Memory B cell (primary cell): Measurements from ENCODE around the gene RPS15.

ENCODE experiments used
- ATAC-seq: fragments of 150-1000 bp; cut with Tn5 transposase; 2 replicates; pipeline ENCODE4 v1.10.0; 2021; ENCODE audit warnings: low read depth, mild to moderate bottlenecking, moderate library complexity
- DNase-seq, 2 donors: peaks; one replicate each; pipeline ENCODE4 v3.0.0; 2022; ENCODE audit warnings: low spot score in 2 of 2
- H3K27ac Mint-ChIP-seq: one replicate; pipeline ENCODE4 v1.8.0; 2022; ENCODE audit warnings: mild to moderate bottlenecking, moderate library complexity, mixed read lengths
- H3K27me3 Mint-ChIP-seq: one replicate; pipeline ENCODE4 v1.8.0; 2022; ENCODE audit warnings: mixed read lengths
- H3K36me3 Mint-ChIP-seq: one replicate; pipeline ENCODE4 v1.8.0; 2022; ENCODE audit warnings: mild to moderate bottlenecking, mixed read lengths
- H3K4me1 Mint-ChIP-seq: one replicate; pipeline ENCODE4 v1.8.0; 2022; ENCODE audit warnings: mixed read lengths
- H3K4me3 Mint-ChIP-seq: one replicate; pipeline ENCODE4 v1.8.0; 2022; ENCODE audit warnings: mild to moderate bottlenecking, moderate library complexity, mixed read lengths
- H3K9me3 Mint-ChIP-seq: one replicate; pipeline ENCODE4 v1.8.0; 2022; ENCODE audit warnings: mixed read lengths

Gene RPS15

GRCh38 chr19:1445185-1445931 lies 7.2 kb downstream of the RPS15 start:
- no peaks in the 10 kb centered on the region for H3K9me3 Mint-ChIP-seq
- peak overlapping the region; percentile 80 for H3K4me3 Mint-ChIP-seq
- peak; percentile 82 to 89 for DNase-seq
- peak overlapping the region; percentile 72 for H3K27ac Mint-ChIP-seq
- peaks cover 10% of the 10 kb centered on the region for H3K4me1 Mint-ChIP-seq
- peaks cover 9% of the 10 kb centered on the region for H3K36me3 Mint-ChIP-seq
- ATAC-seq = peak; percentile 87
- peaks cover 15% of the 10 kb centered on the region for H3K27me3 Mint-ChIP-seq

GRCh38 chr19:1445932-1446712 lies 7.9 kb downstream of the RPS15 start:
- Mint-ChIP-seq H3K27ac (no peak overlapping the region), H3K36me3 (peaks cover 3% of the 10 kb centered on the region), H3K9me3 (no peaks in the 10 kb centered on the region), H3K4me1 (peaks cover 15% of the 10 kb centered on the region), H3K4me3 (peak overlapping the region; percentile 21), H3K27me3 (peaks cover 21% of the 10 kb centered on the region)
- no peak for ATAC-seq
- no peak for DNase-seq

GRCh38 chr19:1446713-1447481 lies 8.7 kb downstream of the RPS15 start:
- H3K36me3 Mint-ChIP-seq = peaks cover under 1% of the 10 kb centered on the region
- peaks cover 14% of the 10 kb centered on the region for H3K4me1 Mint-ChIP-seq
- peak overlapping the region; percentile 43 for H3K4me3 Mint-ChIP-seq
- no peaks in the 10 kb centered on the region for H3K9me3 Mint-ChIP-seq
- no peak for ATAC-seq
- H3K27ac Mint-ChIP-seq = peak overlapping the region; percentile 72
- peaks cover 23% of the 10 kb centered on the region for H3K27me3 Mint-ChIP-seq
- DNase-seq = no peak

DNA sequence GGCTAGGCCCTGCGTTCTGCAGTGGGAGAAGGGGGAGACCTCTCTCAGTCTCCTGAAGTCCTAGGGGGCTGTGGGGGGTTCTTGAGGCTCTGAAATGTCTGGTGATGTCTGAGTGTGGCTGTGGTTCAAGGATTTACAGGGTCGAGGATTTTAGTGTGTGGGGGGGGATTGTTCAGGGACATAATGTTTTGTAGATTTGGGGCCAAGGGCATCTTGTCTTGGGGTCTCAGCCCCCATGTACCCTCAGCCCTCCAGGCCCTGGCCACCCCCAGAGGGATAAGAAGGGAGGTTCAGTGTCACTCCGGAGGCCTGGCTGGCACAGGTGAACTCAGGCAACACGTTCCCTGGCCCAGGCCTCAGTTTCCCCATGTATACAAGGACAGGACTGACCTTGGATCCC lies 9.3 kb downstream of the RPS15 start:
- H3K4me3 Mint-ChIP-seq = peak overlapping the region; percentile 43
- H3K27ac Mint-ChIP-seq = peak overlapping the region; percentile 72
- no peaks in the 10 kb centered on the region for H3K9me3 Mint-ChIP-seq
- ATAC-seq = no peak
- no peak for DNase-seq
- no peaks in the 10 kb centered on the region for H3K36me3 Mint-ChIP-seq
- peaks cover 13% of the 10 kb centered on the region for H3K4me1 Mint-ChIP-seq
- peaks cover 24% of the 10 kb centered on the region for H3K27me3 Mint-ChIP-seq

DNA sequence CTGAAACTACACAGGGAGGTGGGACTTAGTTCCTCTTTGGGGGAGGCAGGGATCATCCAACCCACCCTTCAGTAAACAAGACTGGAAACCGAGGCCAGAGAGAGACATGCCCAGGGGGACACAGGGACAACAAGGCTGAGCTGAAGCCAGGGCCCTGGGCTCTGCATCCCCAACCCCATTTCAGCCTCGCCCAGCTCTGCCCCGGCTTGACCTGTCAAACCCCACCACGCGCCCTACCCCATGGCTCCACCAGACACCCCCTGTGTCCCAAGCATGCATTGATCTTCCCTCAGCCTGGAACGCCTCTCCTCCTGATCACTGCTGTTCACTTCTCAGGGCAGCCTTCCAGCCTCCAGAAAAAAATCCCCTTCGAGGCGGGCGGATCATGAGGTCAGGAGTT lies 9.7 kb downstream of the RPS15 start:
- DNase-seq (no peak), ATAC-seq (no peak)
- H3K27ac Mint-ChIP-seq = no peak overlapping the region
- H3K27me3 Mint-ChIP-seq = peaks cover 27% of the 10 kb centered on the region
- H3K4me1 Mint-ChIP-seq = peaks cover 13% of the 10 kb centered on the region
- no peak overlapping the region for H3K4me3 Mint-ChIP-seq
- H3K9me3 Mint-ChIP-seq = no peaks in the 10 kb centered on the region
- no peaks in the 10 kb centered on the region for H3K36me3 Mint-ChIP-seq

GRCh38 chr19:1449467-1450442 lies 11.6 kb downstream of the RPS15 start, which contains the start of gene APC2:
Gene APC2 (plus strand): TSS chr19:1450121. CDS start chr19:1453002, 2,881 bp downstream.
- DNase-seq (peak in 1 of 2 donors; percentile 19), ATAC-seq (no peak)
- Mint-ChIP-seq H3K27ac (peak within 1 kb of the TSS; percentile 32), H3K4me1 (peaks cover 15% of the 10 kb centered on the region), H3K36me3 (no peaks in the 10 kb centered on the region), H3K9me3 (no peaks in the 10 kb centered on the region), H3K27me3 (peaks cover 34% of the 10 kb centered on the region), H3K4me3 (peak within 1 kb of the TSS; percentile 30)

DNA sequence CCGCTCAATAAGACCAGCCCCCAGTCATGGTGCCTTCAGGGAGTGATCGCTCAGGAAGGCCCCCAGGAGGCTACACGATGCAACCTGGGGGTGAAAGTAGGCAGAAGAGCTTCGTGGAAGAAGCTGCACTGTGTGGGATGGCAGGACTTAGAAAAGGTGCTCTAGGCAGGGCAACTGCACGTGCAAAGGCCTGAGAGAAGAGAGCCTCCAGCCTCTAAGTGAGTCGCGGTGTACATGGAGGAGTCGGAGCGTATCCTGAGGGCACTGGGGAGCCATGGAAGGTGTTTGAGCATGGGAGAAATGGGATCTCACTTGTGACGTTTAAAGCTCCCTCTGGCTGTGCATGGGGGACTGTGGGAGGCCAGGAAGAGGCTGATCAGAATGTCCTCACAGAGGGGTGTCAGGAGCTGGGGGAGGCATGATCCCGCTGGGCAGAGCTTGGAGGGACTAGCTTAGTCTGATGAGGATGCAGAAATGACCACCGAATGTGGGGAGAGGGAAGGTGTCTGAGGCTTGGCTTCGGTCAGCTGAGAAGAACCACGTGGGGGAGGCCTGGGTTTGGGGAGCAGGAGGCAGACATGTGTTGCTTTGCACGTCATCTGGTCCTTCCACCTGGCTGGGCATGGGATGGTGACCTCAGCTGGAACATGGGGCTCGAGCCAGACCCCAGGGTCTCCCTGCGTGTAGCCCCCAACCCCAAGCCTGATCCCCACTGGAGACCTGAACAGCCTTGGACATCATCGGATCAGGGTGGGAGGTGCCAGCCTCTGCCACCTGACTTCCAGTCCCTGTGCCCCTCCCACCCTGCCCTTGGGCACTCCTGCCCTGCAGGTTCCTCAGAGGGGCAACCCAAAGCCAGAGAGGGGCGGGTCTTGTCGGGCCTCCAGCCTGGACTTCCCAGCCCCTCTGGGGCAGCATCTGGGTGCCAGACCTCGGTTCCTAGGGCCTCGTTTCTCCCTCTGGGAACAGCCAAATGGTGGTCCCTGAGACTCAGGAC lies 12.8 kb downstream of the RPS15 start:
- Mint-ChIP-seq H3K36me3 (peaks cover 4% of the 10 kb centered on the region), H3K4me3 (no peak overlapping the region), H3K27ac (no peak overlapping the region)

DNA sequence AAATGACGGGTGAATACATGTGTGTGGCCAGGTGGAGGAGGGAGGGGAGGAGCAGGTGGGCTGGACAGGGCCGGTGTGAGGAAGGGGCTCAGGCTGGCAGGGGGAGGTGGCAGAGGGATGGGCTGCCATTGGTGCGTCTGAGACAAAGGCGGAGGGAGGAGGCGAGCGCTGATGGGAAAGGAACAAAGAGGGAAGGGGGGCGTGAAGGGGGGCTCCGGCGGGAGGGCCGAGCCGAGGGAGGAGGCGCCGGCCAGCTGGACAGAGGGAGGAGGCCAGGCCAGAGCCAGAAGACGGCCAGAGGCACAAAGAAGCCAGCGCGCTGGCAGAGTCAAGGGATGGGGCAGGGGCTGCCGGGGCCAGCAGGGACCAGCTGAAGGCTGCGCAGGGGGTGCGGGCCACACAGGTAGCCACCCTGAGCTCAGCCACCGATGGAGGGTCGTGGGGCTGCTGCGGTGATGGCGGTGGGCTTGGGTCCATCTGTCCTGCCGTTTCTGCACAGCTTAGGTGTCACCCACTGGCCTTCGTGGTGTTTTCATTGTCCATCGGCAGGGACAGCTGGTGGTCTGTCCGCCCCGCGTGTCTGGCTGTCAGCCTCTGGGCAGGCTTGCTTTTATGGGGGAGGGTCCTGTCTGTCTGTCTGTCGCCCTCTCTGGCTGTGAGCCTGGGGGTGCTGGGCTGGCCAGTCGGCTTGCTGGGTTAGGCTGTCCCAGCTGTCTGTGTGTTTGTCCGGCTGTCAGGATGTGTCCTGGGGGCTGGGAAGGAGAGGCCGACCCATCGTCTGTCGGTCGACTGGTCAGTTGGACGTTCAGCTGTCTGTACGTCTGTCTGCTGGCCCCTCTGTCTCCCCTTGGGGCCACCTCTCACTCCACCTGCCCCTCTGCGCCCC lies 14.0 kb downstream of the RPS15 start:
- Mint-ChIP-seq H3K27me3 (peaks cover 37% of the 10 kb centered on the region), H3K9me3 (no peaks in the 10 kb centered on the region), H3K4me1 (peaks cover 25% of the 10 kb centered on the region), H3K27ac (no peak overlapping the region), H3K4me3 (no peak overlapping the region), H3K36me3 (peaks cover 4% of the 10 kb centered on the region)
- DNase-seq (no peak), ATAC-seq (no peak)

More for the DNA sequence above, 12.8 kb downstream of the RPS15 start:
- no peak for ATAC-seq
- no peak for DNase-seq
- peaks cover 38% of the 10 kb centered on the region for H3K27me3 Mint-ChIP-seq
- peaks cover 25% of the 10 kb centered on the region for H3K4me1 Mint-ChIP-seq
- H3K9me3 Mint-ChIP-seq = no peaks in the 10 kb centered on the region

DNA sequence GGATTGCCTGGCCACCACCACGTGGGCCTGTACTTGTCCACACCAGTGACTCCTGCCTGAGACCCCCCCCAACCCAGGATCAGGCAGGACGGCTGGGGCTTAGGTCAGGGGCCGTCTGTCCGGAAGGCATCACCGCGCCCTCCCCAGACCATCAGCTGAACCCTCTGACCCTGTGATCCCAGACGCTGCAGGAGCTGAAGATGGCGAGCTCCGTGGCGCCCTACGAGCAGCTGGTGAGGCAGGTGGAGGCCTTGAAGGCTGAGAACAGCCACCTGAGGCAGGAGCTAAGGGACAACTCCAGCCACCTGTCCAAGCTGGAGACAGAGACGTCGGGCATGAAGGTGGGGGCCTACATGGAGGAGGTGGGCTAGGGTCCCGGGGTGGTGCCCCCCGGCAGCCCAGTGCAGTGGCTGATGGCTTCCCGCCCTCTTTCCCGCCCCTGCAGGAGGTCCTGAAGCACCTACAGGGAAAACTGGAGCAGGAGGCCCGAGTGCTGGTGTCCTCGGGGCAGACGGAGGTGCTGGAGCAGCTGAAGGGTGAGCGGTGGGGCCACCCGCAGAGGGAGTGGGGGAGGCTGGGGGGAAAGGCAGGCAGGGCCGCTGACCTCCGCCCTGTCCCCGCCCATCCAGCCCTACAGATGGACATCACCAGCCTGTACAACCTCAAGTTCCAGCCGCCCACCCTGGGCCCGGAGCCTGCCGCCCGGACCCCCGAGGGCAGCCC lies 14.8 kb downstream of the RPS15 start:
- H3K27ac Mint-ChIP-seq = no peak overlapping the region
- H3K4me3 Mint-ChIP-seq = peak overlapping the region; percentile 8
- peaks cover 25% of the 10 kb centered on the region for H3K4me1 Mint-ChIP-seq
- no peaks in the 10 kb centered on the region for H3K9me3 Mint-ChIP-seq
- no peak for ATAC-seq
- peaks cover 4% of the 10 kb centered on the region for H3K36me3 Mint-ChIP-seq
- no peak for DNase-seq
- H3K27me3 Mint-ChIP-seq = peaks cover 30% of the 10 kb centered on the region

DNA sequence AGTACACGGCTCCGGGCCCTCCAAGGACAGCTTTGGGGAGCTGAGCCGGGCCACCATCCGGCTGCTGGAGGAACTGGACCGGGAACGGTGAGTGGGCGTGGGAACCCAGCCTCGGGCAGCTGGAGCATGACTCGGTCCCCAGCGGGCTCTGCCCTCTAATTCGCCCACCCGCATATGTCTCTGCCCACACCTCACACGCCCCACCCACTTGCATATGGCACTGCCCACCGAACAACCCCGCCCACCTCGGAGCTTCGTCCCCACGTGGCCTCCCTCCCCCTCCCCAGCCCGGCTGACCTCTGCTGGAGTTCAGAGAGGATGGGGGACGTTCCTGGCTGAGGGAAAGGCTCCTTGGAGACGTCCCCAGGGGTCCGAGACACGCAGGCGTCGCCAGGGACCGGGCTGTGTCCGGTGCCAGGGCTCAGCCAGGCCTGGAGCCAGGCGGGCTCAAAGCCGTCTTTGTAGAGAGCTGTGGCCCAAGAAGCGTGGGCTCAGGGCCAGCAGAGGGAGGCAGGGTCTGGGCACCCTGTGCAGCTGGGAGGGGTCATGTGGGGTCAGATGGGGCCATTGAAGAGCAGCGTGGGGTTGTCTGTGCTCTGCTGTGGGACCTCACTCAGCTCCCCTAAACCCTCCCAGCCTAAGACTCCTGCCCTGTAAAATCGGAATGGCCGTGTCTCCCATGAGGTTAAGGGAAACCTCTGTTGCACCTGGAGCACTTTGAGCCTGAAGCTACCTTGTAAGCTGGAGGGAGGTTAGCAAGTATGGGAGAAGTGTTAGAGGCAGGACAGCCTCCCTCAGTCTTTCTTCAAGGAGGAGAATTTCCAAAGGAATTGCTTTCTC lies 15.5 kb downstream of the RPS15 start:
- peaks cover 29% of the 10 kb centered on the region for H3K27me3 Mint-ChIP-seq
- no peak overlapping the region for H3K4me3 Mint-ChIP-seq
- no peak for ATAC-seq
- no peak for DNase-seq
- peaks cover 4% of the 10 kb centered on the region for H3K36me3 Mint-ChIP-seq
- peaks cover 25% of the 10 kb centered on the region for H3K4me1 Mint-ChIP-seq
- H3K27ac Mint-ChIP-seq = no peak overlapping the region
- H3K9me3 Mint-ChIP-seq = no peaks in the 10 kb centered on the region
